Mucosa of rectum (tissue), 2 donors: Measurements from ENCODE around the gene CEACAM7.

Source experiments
- H3K27ac ChIP-seq, 2 donors: one replicate each; pipeline ENCODE4 v1.7.0; 2013; ENCODE audit warnings: inconsistent platforms in 2 of 2, low read depth in 2 of 2, low read length in 2 of 2
- H3K27me3 ChIP-seq, 2 donors: one replicate each; pipeline ENCODE4 v1.7.0; 2013; ENCODE audit warnings: low read length in 2 of 2; ENCODE audit not compliant: control insufficient read depth in 2 of 2, insufficient read depth in 2 of 2
- H3K36me3 ChIP-seq, 2 donors: one replicate each; pipeline ENCODE4 v1.7.0; 2013; ENCODE audit warnings: low read length in 2 of 2; ENCODE audit not compliant: control insufficient read depth in 2 of 2, insufficient read depth in 2 of 2
- H3K4me1 ChIP-seq, 2 donors: one replicate each; pipeline ENCODE4 v1.7.0; 2013; ENCODE audit warnings: low read length in 2 of 2, mild to moderate bottlenecking in 1 of 2; ENCODE audit not compliant: control insufficient read depth in 2 of 2, insufficient read depth in 2 of 2
- H3K4me3 ChIP-seq, 2 donors: one replicate each; pipeline ENCODE4 v1.7.0; 2013; ENCODE audit warnings: low read length in 2 of 2
- H3K9ac ChIP-seq, 2 donors: one replicate each; pipeline ENCODE4 v1.7.0; 2013; ENCODE audit warnings: low read length in 2 of 2, low read depth in 1 of 2, mild to moderate bottlenecking in 1 of 2
- H3K9me3 ChIP-seq, 2 donors: one replicate each; pipeline ENCODE4 v1.7.0; 2013; ENCODE audit warnings: low read length in 2 of 2; ENCODE audit not compliant: control insufficient read depth in 2 of 2
- donor health status: healthy.
- donor health status: Normal muscosa, but diverticular disease.

The CEACAM7 gene

DNA sequence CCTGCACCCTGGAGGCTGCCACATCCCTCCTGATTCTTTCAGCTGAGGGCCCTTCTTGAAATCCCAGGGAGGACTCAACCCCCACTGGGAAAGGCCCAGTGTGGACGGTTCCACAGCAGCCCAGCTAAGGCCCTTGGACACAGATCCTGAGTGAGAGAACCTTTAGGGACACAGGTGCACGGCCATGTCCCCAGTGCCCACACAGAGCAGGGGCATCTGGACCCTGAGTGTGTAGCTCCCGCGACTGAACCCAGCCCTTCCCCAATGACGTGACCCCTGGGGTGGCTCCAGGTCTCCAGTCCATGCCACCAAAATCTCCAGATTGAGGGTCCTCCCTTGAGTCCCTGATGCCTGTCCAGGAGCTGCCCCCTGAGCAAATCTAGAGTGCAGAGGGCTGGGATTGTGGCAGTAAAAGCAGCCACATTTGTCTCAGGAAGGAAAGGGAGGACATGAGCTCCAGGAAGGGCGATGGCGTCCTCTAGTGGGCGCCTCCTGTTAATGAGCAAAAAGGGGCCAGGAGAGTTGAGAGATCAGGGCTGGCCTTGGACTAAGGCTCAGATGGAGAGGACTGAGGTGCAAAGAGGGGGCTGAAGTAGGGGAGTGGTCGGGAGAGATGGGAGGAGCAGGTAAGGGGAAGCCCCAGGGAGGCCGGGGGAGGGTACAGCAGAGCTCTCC lies 13.5 kb upstream of the CEACAM7 start:
- H3K4me3 ChIP-seq = no peak overlapping the region
- H3K4me1 ChIP-seq = peaks cover 12 to 36% of the 10 kb centered on the region in 2 donors
- no peaks in the 10 kb centered on the region for H3K36me3 ChIP-seq
- no peaks in the 10 kb centered on the region for H3K9me3 ChIP-seq
- H3K27me3 ChIP-seq = peaks cover 0 to 2% of the 10 kb centered on the region in 2 donors
- no peak overlapping the region for H3K27ac ChIP-seq
- no peak overlapping the region for H3K9ac ChIP-seq

DNA sequence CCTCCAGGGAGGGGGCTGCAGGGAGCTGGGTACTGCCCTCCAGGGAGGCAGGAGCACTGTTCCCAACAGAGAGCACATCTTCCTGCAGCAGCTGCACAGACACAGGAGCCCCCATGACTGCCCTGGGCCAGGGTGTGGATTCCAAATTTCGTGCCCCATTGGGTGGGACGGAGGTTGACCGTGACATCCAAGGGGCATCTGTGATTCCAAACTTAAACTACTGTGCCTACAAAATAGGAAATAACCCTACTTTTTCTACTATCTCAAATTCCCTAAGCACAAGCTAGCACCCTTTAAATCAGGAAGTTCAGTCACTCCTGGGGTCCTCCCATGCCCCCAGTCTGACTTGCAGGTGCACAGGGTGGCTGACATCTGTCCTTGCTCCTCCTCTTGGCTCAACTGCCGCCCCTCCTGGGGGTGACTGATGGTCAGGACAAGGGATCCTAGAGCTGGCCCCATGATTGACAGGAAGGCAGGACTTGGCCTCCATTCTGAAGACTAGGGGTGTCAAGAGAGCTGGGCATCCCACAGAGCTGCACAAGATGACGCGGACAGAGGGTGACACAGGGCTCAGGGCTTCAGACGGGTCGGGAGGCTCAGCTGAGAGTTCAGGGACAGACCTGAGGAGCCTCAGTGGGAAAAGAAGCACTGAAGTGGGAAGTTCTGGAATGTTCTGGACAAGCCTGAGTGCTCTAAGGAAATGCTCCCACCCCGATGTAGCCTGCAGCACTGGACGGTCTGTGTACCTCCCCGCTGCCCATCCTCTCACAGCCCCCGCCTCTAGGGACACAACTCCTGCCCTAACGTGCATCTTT lies 12.5 kb upstream of the CEACAM7 start:
- Histone ChIP-seq H3K9me3 (no peaks in the 10 kb centered on the region), H3K27me3 (peaks cover 0 to 4% of the 10 kb centered on the region in 2 donors), H3K4me1 (peaks cover 12 to 36% of the 10 kb centered on the region in 2 donors), H3K27ac (no peak overlapping the region), H3K36me3 (no peaks in the 10 kb centered on the region), H3K4me3 (no peak overlapping the region), H3K9ac (no peak overlapping the region)

GRCh38 chr19:41699968-41700323 lies 11.9 kb upstream of the CEACAM7 start:
- H3K27me3 ChIP-seq = peaks cover 0 to 4% of the 10 kb centered on the region in 2 donors
- H3K4me1 ChIP-seq = peaks cover 12 to 36% of the 10 kb centered on the region in 2 donors
- H3K4me3 ChIP-seq = no peak overlapping the region

GRCh38 chr19:41699231-41699967 lies 11.3 kb upstream of the CEACAM7 start:
- Histone ChIP-seq H3K4me1 (peaks cover 12 to 36% of the 10 kb centered on the region in 2 donors), H3K4me3 (peak overlapping the region in 1 of 2 donors; percentile 45), H3K36me3 (no peaks in the 10 kb centered on the region), H3K9me3 (no peaks in the 10 kb centered on the region), H3K27ac (peak overlapping the region; percentile 90 to 94), H3K9ac (peak overlapping the region; percentile 61 to 62), H3K27me3 (peaks cover 0 to 4% of the 10 kb centered on the region in 2 donors)

More at GRCh38 chr19:41699968-41700323, 11.9 kb upstream of the CEACAM7 start:
- Histone ChIP-seq H3K27ac (peak overlapping the region; percentile 90 to 94), H3K36me3 (no peaks in the 10 kb centered on the region), H3K9ac (no peak overlapping the region), H3K9me3 (no peaks in the 10 kb centered on the region)

GRCh38 chr19:41698746-41699230 lies 10.7 kb upstream of the CEACAM7 start:
- Histone ChIP-seq H3K4me3 (no peak overlapping the region), H3K27me3 (peaks cover 0 to 4% of the 10 kb centered on the region in 2 donors), H3K9me3 (no peaks in the 10 kb centered on the region), H3K36me3 (no peaks in the 10 kb centered on the region), H3K4me1 (peaks cover 12 to 36% of the 10 kb centered on the region in 2 donors), H3K9ac (peak overlapping the region; percentile 61 to 62), H3K27ac (peak overlapping the region; percentile 90 to 94)

DNA sequence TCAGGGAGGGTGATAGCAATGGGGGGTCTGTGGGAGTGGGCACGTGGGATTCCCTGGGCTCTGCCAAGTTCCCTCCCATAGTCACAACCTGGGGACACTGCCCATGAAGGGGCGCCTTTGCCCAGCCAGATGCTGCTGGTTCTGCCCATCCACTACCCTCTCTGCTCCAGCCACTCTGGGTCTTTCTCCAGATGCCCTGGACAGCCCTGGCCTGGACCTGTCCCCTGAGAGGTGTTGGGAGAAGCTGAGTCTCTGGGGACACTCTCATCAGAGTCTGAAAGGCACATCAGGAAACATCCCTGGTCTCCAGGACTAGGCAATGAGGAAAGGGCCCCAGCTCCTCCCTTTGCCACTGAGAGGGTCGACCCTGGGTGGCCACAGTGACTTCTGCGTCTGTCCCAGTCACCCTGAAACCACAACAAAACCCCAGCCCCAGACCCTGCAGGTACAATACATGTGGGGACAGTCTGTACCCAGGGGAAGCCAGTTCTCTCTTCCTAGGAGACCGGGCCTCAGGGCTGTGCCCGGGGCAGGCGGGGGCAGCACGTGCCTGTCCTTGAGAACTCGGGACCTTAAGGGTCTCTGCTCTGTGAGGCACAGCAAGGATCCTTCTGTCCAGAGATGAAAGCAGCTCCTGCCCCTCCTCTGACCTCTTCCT lies 9.3 kb upstream of the CEACAM7 start:
- Histone ChIP-seq H3K36me3 (no peaks in the 10 kb centered on the region), H3K4me1 (peaks cover 12 to 36% of the 10 kb centered on the region in 2 donors), H3K4me3 (no peak overlapping the region), H3K9me3 (no peaks in the 10 kb centered on the region), H3K9ac (no peak overlapping the region), H3K27me3 (peaks cover 0 to 4% of the 10 kb centered on the region in 2 donors), H3K27ac (peak overlapping the region; percentile 60 to 61)

- Histone ChIP-seq H3K9me3 (no peaks in the 10 kb centered on the region), H3K9ac (no peak overlapping the region), H3K36me3 (no peaks in the 10 kb centered on the region), H3K4me1 (peaks cover 12 to 36% of the 10 kb centered on the region in 2 donors), H3K4me3 (no peak overlapping the region), H3K27me3 (peaks cover 0 to 4% of the 10 kb centered on the region in 2 donors), H3K27ac (no peak overlapping the region)
These were observed 8.5 kb upstream of the CEACAM7 start for GRCh38 chr19:41696402-41697197.

DNA sequence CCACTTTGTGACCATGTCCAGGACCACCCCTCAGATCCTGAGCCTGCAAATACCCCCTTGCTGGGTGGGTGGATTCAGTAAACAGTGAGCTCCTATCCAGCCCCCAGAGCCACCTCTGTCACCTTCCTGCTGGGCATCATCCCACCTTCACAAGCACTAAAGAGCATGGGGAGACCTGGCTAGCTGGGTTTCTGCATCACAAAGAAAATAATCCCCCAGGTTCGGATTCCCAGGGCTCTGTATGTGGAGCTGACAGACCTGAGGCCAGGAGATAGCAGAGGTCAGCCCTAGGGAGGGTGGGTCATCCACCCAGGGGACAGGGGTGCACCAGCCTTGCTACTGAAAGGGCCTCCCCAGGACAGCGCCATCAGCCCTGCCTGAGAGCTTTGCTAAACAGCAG lies 7.7 kb upstream of the CEACAM7 start:
- Histone ChIP-seq H3K27ac (no peak overlapping the region), H3K9me3 (no peaks in the 10 kb centered on the region), H3K9ac (no peak overlapping the region), H3K36me3 (no peaks in the 10 kb centered on the region), H3K4me3 (no peak overlapping the region), H3K27me3 (peaks cover 0 to 4% of the 10 kb centered on the region in 2 donors), H3K4me1 (peaks cover 12 to 33% of the 10 kb centered on the region in 2 donors)
